ENCODE data around the gene SHISAL2B.

Gene SHISAL2B

GRCh38 chr5:64682608-64683007, 7.7 kb upstream of the SHISAL2B start:
- TF ChIP-seq GATA3 (IDR thresholded peaks at IDR 0.05; ENCODE audit: low read depth, low read length) (no peak), GATA2 (IDR thresholded peaks at IDR 0.05; ENCODE audit: low read depth, low read length) (no peak)

DNA sequence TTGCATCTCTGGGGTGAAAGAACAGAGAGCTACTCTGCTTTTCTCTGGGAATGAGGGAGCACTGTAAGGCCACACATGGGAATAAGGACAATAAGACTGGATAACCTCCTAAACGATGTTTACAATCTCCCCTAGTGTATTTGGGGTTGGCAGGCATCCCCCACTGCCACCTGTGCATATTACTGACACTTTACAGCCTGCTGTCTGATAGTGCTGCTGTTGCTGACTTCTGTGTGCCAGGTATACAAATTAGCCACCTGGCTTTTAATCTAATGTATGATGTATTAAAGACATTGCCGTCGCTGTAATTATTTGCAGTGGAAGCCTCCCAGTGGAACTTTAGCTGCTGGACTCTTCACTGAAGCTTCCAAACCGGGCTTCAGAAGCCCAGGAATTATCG, 4.4 kb upstream of the SHISAL2B start:
- no peak for TF ChIP-seq GATA3 (IDR thresholded peaks at IDR 0.05; ENCODE audit: low read depth, low read length)
- TF ChIP-seq GATA2 (IDR thresholded peaks at IDR 0.05; ENCODE audit: low read depth, low read length) = no peak

GRCh38 chr5:64688391-64688790, 1.9 kb upstream of the SHISAL2B start:
- TF ChIP-seq GATA2 (IDR thresholded peaks at IDR 0.05; ENCODE audit: low read depth, low read length) (no peak), GATA3 (IDR thresholded peaks at IDR 0.05; ENCODE audit: low read depth, low read length) (no peak)

GRCh38 chr5:64688965-64689364, 1.3 kb upstream of the SHISAL2B start:
- TF ChIP-seq GATA3 (IDR thresholded peaks at IDR 0.05; ENCODE audit: low read depth, low read length) = no peak
- TF ChIP-seq GATA2 (IDR thresholded peaks at IDR 0.05; ENCODE audit: low read depth, low read length) = no peak

GRCh38 chr5:64690104-64690416, 243 bp upstream of the SHISAL2B start:
- TF ChIP-seq GATA2 (IDR thresholded peaks at IDR 0.05; ENCODE audit: low read depth, low read length) (no peak), GATA3 (IDR thresholded peaks at IDR 0.05; ENCODE audit: low read depth, low read length) (no peak)

GRCh38 chr5:64691291-64691690, 988 bp downstream of the SHISAL2B start:
- TF ChIP-seq GATA2 (IDR thresholded peaks at IDR 0.05; ENCODE audit: low read depth, low read length) (no peak), GATA3 (IDR thresholded peaks at IDR 0.05; ENCODE audit: low read depth, low read length) (no peak)

GRCh38 chr5:64693636-64694035, 3.3 kb downstream of the SHISAL2B start:
- no peak for TF ChIP-seq GATA3 (IDR thresholded peaks at IDR 0.05; ENCODE audit: low read depth, low read length)
- TF ChIP-seq GATA2 (IDR thresholded peaks at IDR 0.05; ENCODE audit: low read depth, low read length) = no peak

DNA sequence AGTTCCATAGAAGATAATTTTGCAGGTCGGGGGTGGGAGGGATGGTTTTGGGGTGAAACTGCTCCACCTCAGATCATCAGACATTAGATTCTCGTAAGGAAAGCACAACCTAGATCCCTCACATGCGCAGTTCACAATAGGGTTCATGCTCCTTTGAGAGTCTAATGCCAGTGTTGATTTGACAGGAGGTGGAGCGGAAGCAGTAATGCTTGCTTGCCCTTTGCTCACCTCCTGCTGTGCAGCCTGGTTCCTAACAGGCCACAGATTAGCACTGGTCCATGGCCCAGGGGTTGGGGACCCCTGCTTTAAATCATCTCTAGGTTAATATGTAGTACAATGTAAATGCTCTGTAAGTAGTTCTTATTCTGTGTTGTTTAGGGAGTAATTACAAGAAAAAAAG, 10.5 kb downstream of the SHISAL2B start:
- TF ChIP-seq GATA2 (IDR thresholded peaks at IDR 0.05; ENCODE audit: low read depth, low read length) = no peak
- TF ChIP-seq GATA3 (IDR thresholded peaks at IDR 0.05; ENCODE audit: low read depth, low read length) = no peak

- TF ChIP-seq GATA3 (IDR thresholded peaks at IDR 0.05; ENCODE audit: low read depth, low read length) (no peak), GATA2 (IDR thresholded peaks at IDR 0.05; ENCODE audit: low read depth, low read length) (no peak)
Measured at GRCh38 chr5:64707191-64707590, 16.9 kb downstream of the SHISAL2B start.

DNA sequence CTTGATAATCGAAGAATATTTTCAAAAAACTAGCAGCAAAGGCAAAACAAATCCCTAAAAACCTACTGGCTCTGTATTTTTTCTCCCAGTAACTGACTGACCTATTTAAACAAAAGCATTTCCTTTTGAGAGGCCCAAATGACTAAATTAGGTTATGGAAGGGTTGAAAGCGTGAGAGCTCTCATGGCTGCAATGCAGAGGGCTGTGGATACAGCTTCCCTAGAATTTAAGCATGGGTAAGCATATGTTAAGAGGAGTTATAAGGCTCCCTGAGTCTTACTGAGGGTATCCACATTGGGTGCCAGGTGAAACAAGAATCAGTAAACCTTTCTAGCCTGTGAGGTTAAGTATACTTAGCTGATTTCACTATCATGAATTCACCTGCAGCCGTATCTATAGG, 32.3 kb downstream of the SHISAL2B start:
- TF ChIP-seq GATA2 (IDR thresholded peaks at IDR 0.05; ENCODE audit: low read depth, low read length) = no peak
- TF ChIP-seq GATA3 (IDR thresholded peaks at IDR 0.05; ENCODE audit: low read depth, low read length) = no peak

DNA sequence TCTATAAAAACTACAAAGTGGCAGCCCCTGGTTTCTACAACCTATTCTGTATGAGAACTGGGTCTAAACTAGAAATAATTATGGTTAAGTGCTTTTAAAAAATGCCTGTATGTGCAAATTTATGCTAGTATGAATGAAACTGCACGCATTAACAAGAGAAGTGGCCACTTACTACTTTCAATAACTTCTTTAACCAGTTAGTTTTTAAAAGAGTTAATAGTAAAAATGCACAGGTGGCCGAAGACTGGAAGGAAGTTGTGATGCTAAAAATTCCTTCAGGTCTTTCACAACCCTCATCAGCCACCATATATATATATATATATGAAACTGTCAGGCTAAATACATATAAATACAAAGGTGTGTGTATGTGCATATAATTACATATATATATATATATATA, 36.8 kb downstream of the SHISAL2B start:
- TF ChIP-seq GATA2 (IDR thresholded peaks at IDR 0.05; ENCODE audit: low read depth, low read length) (no peak), GATA3 (IDR thresholded peaks at IDR 0.05; ENCODE audit: low read depth, low read length) (no peak)

GRCh38 chr5:64742411-64742810, 52.1 kb downstream of the SHISAL2B start:
- TF ChIP-seq GATA2 (IDR thresholded peaks at IDR 0.05; ENCODE audit: low read depth, low read length) = no peak
- TF ChIP-seq GATA3 (IDR thresholded peaks at IDR 0.05; ENCODE audit: low read depth, low read length) = no peak

DNA sequence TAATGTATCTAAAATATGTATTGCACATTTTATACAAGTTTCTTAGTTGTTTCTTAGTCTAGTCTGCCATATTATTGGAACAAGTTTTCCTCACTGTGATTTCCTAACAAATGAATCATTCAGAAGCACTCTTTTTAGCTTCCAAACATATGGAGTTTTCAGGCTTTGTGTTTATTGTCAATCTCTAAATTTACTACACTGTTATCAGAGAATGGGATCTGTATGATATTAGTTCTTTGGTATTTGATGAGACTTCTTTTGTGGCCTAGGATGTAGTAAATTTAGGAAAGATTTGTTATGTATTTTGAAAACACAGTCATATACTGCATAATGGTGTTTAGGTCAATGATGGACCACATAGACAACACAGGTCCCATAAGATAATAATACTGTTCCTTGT, 52.5 kb downstream of the SHISAL2B start:
- TF ChIP-seq GATA3 (IDR thresholded peaks at IDR 0.05; ENCODE audit: low read depth, low read length) (no peak), GATA2 (IDR thresholded peaks at IDR 0.05; ENCODE audit: low read depth, low read length) (no peak)

GRCh38 chr5:64744914-64745313, 54.6 kb downstream of the SHISAL2B start:
- TF ChIP-seq GATA3 (IDR thresholded peaks at IDR 0.05; ENCODE audit: low read depth, low read length) (no peak), GATA2 (IDR thresholded peaks at IDR 0.05; ENCODE audit: low read depth, low read length) (no peak)

- no peak for TF ChIP-seq GATA2 (IDR thresholded peaks at IDR 0.05; ENCODE audit: low read depth, low read length)
- no peak for TF ChIP-seq GATA3 (IDR thresholded peaks at IDR 0.05; ENCODE audit: low read depth, low read length)
Measured at GRCh38 chr5:64746446-64746845, 56.1 kb downstream of the SHISAL2B start.

DNA sequence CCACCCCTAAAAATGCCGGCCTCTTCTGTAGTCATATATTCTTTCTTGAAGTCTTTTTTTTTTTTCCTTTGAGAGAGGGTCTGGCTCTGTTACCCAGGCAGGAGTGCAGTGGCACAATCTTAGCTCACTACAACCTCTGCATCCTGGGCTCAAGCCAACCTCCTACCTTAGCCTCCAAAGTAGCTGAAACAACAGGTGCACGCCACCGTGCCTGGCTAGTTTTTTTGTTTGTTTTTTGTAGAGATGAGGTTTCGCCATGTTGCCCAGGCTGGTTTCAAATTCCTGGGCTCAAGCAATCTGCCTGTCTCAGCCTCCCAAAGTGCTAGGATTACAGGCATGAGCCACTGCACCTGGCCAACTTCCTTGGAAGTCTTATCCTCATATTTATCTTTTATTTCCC, 59.1 kb downstream of the SHISAL2B start:
- no peak for TF ChIP-seq GATA3 (IDR thresholded peaks at IDR 0.05; ENCODE audit: low read depth, low read length)
- TF ChIP-seq GATA2 (IDR thresholded peaks at IDR 0.05; ENCODE audit: low read depth, low read length) = no peak
